ENCODE measurements around the gene COA8.

COA8 gene

GRCh38 chr14:103541709-103542604 lies 20.8 kb upstream of the COA8 start:
- Histone ChIP-seq H3K27ac (peak overlapping the region; percentile 77), H3K27me3 (ENCODE audit: insufficient read depth, low read depth, severe bottlenecking) (no peaks in the 10 kb centered on the region), H3K36me3 (no peaks in the 10 kb centered on the region), H3K9me3 (ENCODE audit: severe bottlenecking) (no peaks in the 10 kb centered on the region), H3K4me3 (ENCODE audit: low read depth, low read length) (no peak overlapping the region)
- no peak for TF ChIP-seq CTCF (IDR thresholded peaks at IDR 0.05; ENCODE audit: low read depth, low read length)
- no peak for DNase-seq

- H3K36me3 ChIP-seq, result no peaks in the 10 kb centered on the region
- peak overlapping the region; percentile 77 for H3K27ac ChIP-seq
- no peaks in the 10 kb centered on the region for H3K9me3 ChIP-seq (ENCODE audit: severe bottlenecking)
- DNase-seq, result peak; percentile 78
- H3K4me3 ChIP-seq (ENCODE audit: low read depth, low read length), result no peak overlapping the region
- no peak for TF ChIP-seq CTCF (IDR thresholded peaks at IDR 0.05; ENCODE audit: low read depth, low read length)
- no peaks in the 10 kb centered on the region for H3K27me3 ChIP-seq (ENCODE audit: insufficient read depth, low read depth, severe bottlenecking)
Observed at GRCh38 chr14:103542605-103543088, 20.1 kb upstream of the COA8 start.

GRCh38 chr14:103543140-103543539 lies 19.6 kb upstream of the COA8 start:
- Histone ChIP-seq H3K27ac (peak overlapping the region; percentile 77), H3K27me3 (ENCODE audit: insufficient read depth, low read depth, severe bottlenecking) (no peaks in the 10 kb centered on the region), H3K9me3 (ENCODE audit: severe bottlenecking) (no peaks in the 10 kb centered on the region), H3K4me3 (ENCODE audit: low read depth, low read length) (no peak overlapping the region), H3K36me3 (no peaks in the 10 kb centered on the region)
- TF ChIP-seq CTCF (IDR thresholded peaks at IDR 0.05; ENCODE audit: low read depth, low read length), result no peak
- DNase-seq, result no peak

- peak overlapping the region; percentile 77 for H3K27ac ChIP-seq
- no peak overlapping the region for H3K4me3 ChIP-seq (ENCODE audit: low read depth, low read length)
- TF ChIP-seq CTCF (IDR thresholded peaks at IDR 0.05; ENCODE audit: low read depth, low read length), result no peak
- H3K9me3 ChIP-seq (ENCODE audit: severe bottlenecking), result no peaks in the 10 kb centered on the region
- H3K27me3 ChIP-seq (ENCODE audit: insufficient read depth, low read depth, severe bottlenecking), result no peaks in the 10 kb centered on the region
- no peaks in the 10 kb centered on the region for H3K36me3 ChIP-seq
- no peak for DNase-seq
Observed at GRCh38 chr14:103543721-103544387, 18.9 kb upstream of the COA8 start.

GRCh38 chr14:103544388-103545218 lies 18.2 kb upstream of the COA8 start:
- H3K27ac ChIP-seq, result peak overlapping the region; percentile 31
- no peaks in the 10 kb centered on the region for H3K27me3 ChIP-seq (ENCODE audit: insufficient read depth, low read depth, severe bottlenecking)
- TF ChIP-seq CTCF (IDR thresholded peaks at IDR 0.05; ENCODE audit: low read depth, low read length), result no peak
- DNase-seq, result no peak
- H3K9me3 ChIP-seq (ENCODE audit: severe bottlenecking), result no peaks in the 10 kb centered on the region
- H3K4me3 ChIP-seq (ENCODE audit: low read depth, low read length), result no peak overlapping the region
- no peaks in the 10 kb centered on the region for H3K36me3 ChIP-seq

All from WERI-Rb-1 (cell line).